C4-2B (cell line): ENCODE results near the gene KCNMA1.

Experiments
- CTCF ChIP-seq: fragments of 450-650 bp; conservative IDR thresholded peaks from 2 replicates; pipeline ENCODE4 v1.5.1; 2017; ENCODE audit warnings: mild to moderate bottlenecking
- ZFX ChIP-seq: fragments of 450-650 bp; IDR thresholded peaks from 2 replicates; pipeline ENCODE4 v1.6.1; 2017

GRCh38 chr10:77582710-77583115 is 54.9 kb downstream of the KCNMA1 start:
- no peak for TF ChIP-seq CTCF
- no peak for TF ChIP-seq ZFX
